ENCODE data around the gene SLIT3. TPM values are rescaled to one million over a fixed set of nuclear protein-coding genes. Genes with fewer than 3 reads are reported as not detected.

Gene SLIT3
- total RNA-seq, 1 experiment from 2014 or later: 0.92 TPM

DNA sequence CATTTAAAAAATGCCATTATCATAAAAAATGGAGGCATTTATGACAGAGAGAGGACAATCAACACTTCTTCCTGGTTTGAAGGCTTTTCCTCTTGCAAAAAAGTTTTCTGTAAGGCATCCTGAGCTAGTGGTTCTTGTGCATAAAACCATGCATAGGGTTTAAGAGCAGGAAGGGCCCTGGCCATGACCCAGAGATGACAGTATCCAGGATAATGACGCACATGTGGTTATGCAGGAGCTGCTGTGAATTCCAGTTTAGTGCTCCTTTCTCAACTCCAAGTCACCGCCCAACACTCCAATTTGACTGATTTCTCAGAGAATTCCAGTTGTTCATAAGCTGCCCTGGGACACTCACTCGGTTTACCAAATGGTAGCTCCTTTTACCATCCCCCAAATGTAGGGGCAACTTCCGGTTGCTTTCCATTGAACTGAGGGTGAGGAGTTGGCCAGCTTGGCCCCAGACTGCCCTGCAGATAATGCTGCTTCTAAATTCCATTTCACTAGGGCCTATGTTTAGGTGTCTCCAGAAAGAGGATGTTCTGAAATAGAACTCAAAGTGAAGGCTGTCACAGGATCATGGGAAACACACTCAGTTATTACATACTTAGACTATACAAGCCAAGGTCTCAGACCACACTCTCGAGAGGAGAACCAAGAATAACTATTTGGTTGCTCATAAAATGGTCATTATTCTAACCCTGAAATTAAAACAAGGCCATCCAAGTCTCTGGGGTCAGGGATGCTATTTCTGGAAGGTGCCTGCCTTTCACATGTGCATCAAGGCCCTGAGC is 179.1 kb downstream of the SLIT3 start:
- Histone ChIP-seq H2BK12ac (ENCODE audit: insufficient read length, low read depth, low read length) (no peak overlapping the region), H4K20me1 (ENCODE audit: control insufficient read depth, insufficient read depth, insufficient read length) (no peaks in the 10 kb centered on the region), H3K56ac (ENCODE audit: insufficient read length, low read depth, low read length) (no peak overlapping the region), H3K79me1 (ENCODE audit: insufficient read depth, low read depth, low read length, poor library complexity, severe bottlenecking) (no peaks in the 10 kb centered on the region), H3K27me3 (ENCODE audit: insufficient read depth, low read length) (no peaks in the 10 kb centered on the region), H3K23me2 (ENCODE audit: insufficient read length, low read depth, low read length, poor library complexity, severe bottlenecking) (no peaks in the 10 kb centered on the region), H4K91ac (ENCODE audit: insufficient read length, low read depth, low read length) (no peak overlapping the region), H2BK15ac (ENCODE audit: low read depth, low read length) (no peak overlapping the region), H4K5ac (ENCODE audit: insufficient read length, low read depth, low read length) (no peak overlapping the region), H4K8ac (replicated peaks; ENCODE audit: insufficient read length, low read depth, low read length) (no peak overlapping the region), H3K4me1 (ENCODE audit: insufficient read depth, low read length) (peaks cover 2% of the 10 kb centered on the region; the same call in 1 of the 2 replicates), H3K79me2 (ENCODE audit: insufficient read depth, low read length) (no peaks in the 10 kb centered on the region), H3K27ac (ENCODE audit: insufficient read length, low read depth, low read length) (no peak overlapping the region), H2AK5ac (ENCODE audit: insufficient read length, low read length) (no peak overlapping the region), H3T11ph (ENCODE audit: low read length) (no peak overlapping the region), H3K14ac (ENCODE audit: insufficient read depth, low read length) (no peak overlapping the region), H2BK120ac (ENCODE audit: low read depth, low read length, poor library complexity, severe bottlenecking) (no peak overlapping the region), H3K23ac (ENCODE audit: insufficient read length, low read depth, low read length) (no peak overlapping the region), H3K4me2 (ENCODE audit: insufficient read depth, insufficient read length, low read length) (no peak overlapping the region), H2BK20ac (ENCODE audit: low read depth, low read length, poor library complexity, severe bottlenecking) (no peak overlapping the region), H3K4ac (ENCODE audit: low read depth, low read length) (no peak overlapping the region), H2AFZ (ENCODE audit: low read length) (no peak overlapping the region), H3K9ac (ENCODE audit: extremely low read depth, insufficient read length, low read length) (no peak overlapping the region), H3K9me3 (ENCODE audit: control insufficient read depth, low read depth, low read length) (no peaks in the 10 kb centered on the region), H3K18ac (ENCODE audit: insufficient read length, low read depth, low read length) (no peak overlapping the region), H2BK5ac (ENCODE audit: insufficient read length, low read length) (no peak overlapping the region)
- H3K9me3 Mint-ChIP-seq: peaks cover 2 to 6% of the 10 kb centered on the region in 2 experiments; a peak in 3 of 5 replicates
- DNase-seq: no peak
- no peak overlapping the region for H3K4me3 Mint-ChIP-seq
- H3K36me3 Mint-ChIP-seq (ENCODE audit: insufficient read depth in 1 of 3, low read depth in 3 of 3): peaks cover 0 to 6% (median 0%) of the 10 kb centered on the region in 3 experiments; a peak in 2 of 7 replicates
- H3K4me1 Mint-ChIP-seq: peaks cover 24 to 32% of the 10 kb centered on the region in 2 experiments
- TF ChIP-seq, protein P1, sequence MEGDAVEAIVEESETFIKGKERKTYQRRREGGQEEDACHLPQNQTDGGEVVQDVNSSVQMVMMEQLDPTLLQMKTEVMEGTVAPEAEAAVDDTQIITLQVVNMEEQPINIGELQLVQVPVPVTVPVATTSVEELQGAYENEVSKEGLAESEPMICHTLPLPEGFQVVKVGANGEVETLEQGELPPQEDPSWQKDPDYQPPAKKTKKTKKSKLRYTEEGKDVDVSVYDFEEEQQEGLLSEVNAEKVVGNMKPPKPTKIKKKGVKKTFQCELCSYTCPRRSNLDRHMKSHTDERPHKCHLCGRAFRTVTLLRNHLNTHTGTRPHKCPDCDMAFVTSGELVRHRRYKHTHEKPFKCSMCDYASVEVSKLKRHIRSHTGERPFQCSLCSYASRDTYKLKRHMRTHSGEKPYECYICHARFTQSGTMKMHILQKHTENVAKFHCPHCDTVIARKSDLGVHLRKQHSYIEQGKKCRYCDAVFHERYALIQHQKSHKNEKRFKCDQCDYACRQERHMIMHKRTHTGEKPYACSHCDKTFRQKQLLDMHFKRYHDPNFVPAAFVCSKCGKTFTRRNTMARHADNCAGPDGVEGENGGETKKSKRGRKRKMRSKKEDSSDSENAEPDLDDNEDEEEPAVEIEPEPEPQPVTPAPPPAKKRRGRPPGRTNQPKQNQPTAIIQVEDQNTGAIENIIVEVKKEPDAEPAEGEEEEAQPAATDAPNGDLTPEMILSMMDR (conservative IDR thresholded peaks at IDR 0.05): no peak
- peaks cover 3% of the 10 kb centered on the region; the same call in 1 of the 2 replicates for H3K27me3 Mint-ChIP-seq (ENCODE audit: low read depth)
- H3K27ac Mint-ChIP-seq: no peak overlapping the region
- WGBS (ENCODE audit: extremely low coverage, insufficient read length, low lambda C conversion rate): no CpG with 5 or more reads among the region's 5 CpGs
